Measurements from ENCODE around the gene ARAP2. TPM values are rescaled to one million over a fixed set of nuclear protein-coding genes. Genes with fewer than 3 reads are reported as not detected.

ARAP2 gene
- total RNA-seq, 1 experiment from 2014 or later = 12.5 TPM

GRCh38 chr4:36198068-36198808 is 46.1 kb downstream of the ARAP2 start:
- TF ChIP-seq CTCF (conservative IDR thresholded peaks at IDR 0.05; ENCODE audit: low read depth, low read length) (no peak), EZH2 (IDR thresholded peaks at IDR 0.05; ENCODE audit: low read length, unreplicated experiment) (no peak)
- Histone ChIP-seq H3K9ac (ENCODE audit: low read length) (no peak overlapping the region), H3K4me2 (ENCODE audit: low read length) (no peak overlapping the region), H3K9me3 (ENCODE audit: low read length) (no peaks in the 10 kb centered on the region), H4K20me1 (ENCODE audit: low read length) (no peaks in the 10 kb centered on the region), H2AFZ (ENCODE audit: low read length) (no peak overlapping the region), H3K27me3 (ENCODE audit: low read length) (no peaks in the 10 kb centered on the region), H3K36me3 (ENCODE audit: low read depth, low read length) (no peaks in the 10 kb centered on the region), H3K9me2 (replicated peaks; ENCODE audit: low read length) (no peaks in the 10 kb centered on the region), H3F3A (ENCODE audit: low read length, unreplicated experiment) (no peaks in the 10 kb centered on the region), H3K27ac (ENCODE audit: low read length) (no peak overlapping the region), H3K4me3 (ENCODE audit: low read length) (no peak overlapping the region), H3K79me2 (ENCODE audit: low read length) (no peaks in the 10 kb centered on the region), H3K4me1 (ENCODE audit: insufficient read depth, low read length) (no peaks in the 10 kb centered on the region)
- BruUV-seq (replicated peaks) = no TSS peak
- ATAC-seq = no peak
- DNase-seq = no peak
- intact Hi-C loops (cut with micrococcal nuclease) = no loop called here
- POLR2A ChIA-PET (ENCODE audit: unreplicated experiment) = no interaction called here
- CTCF ChIA-PET = no interaction called here

GRCh38 chr4:36197501-36197900 is 46.8 kb downstream of the ARAP2 start:
- Histone ChIP-seq H2AFZ (ENCODE audit: low read length) (no peak overlapping the region), H3K27me3 (ENCODE audit: low read length) (no peaks in the 10 kb centered on the region), H3K36me3 (ENCODE audit: low read depth, low read length) (no peaks in the 10 kb centered on the region), H3K9me3 (ENCODE audit: low read length) (no peaks in the 10 kb centered on the region), H3K4me3 (ENCODE audit: low read length) (no peak overlapping the region), H3K4me2 (ENCODE audit: low read length) (no peak overlapping the region), H3K9ac (ENCODE audit: low read length) (no peak overlapping the region), H3K4me1 (ENCODE audit: insufficient read depth, low read length) (no peaks in the 10 kb centered on the region), H3K9me2 (replicated peaks; ENCODE audit: low read length) (no peaks in the 10 kb centered on the region), H3F3A (ENCODE audit: low read length, unreplicated experiment) (no peaks in the 10 kb centered on the region), H3K27ac (ENCODE audit: low read length) (no peak overlapping the region), H4K20me1 (ENCODE audit: low read length) (no peaks in the 10 kb centered on the region), H3K79me2 (ENCODE audit: low read length) (no peaks in the 10 kb centered on the region)
- no TSS peak for BruUV-seq (replicated peaks)
- POLR2A ChIA-PET (ENCODE audit: unreplicated experiment) = no interaction called here
- DNase-seq (no peak), ATAC-seq (no peak)
- CTCF ChIA-PET = no interaction called here
- intact Hi-C loops (cut with micrococcal nuclease) = no loop called here
- TF ChIP-seq EZH2phosphoT487 (IDR thresholded peaks at IDR 0.05; ENCODE audit: borderline replicate concordance, low read length) (no peak), EZH2 (IDR thresholded peaks at IDR 0.05; ENCODE audit: low read length, unreplicated experiment) (no peak), CTCF (conservative IDR thresholded peaks at IDR 0.05; ENCODE audit: low read depth, low read length) (no peak)

- Histone ChIP-seq H3K4me2 (ENCODE audit: low read length) (no peak overlapping the region), H3K27ac (ENCODE audit: low read length) (no peak overlapping the region), H3F3A (ENCODE audit: low read length, unreplicated experiment) (no peaks in the 10 kb centered on the region), H2AFZ (ENCODE audit: low read length) (no peak overlapping the region), H3K9me3 (ENCODE audit: low read length) (no peaks in the 10 kb centered on the region), H4K20me1 (ENCODE audit: low read length) (no peaks in the 10 kb centered on the region), H3K79me2 (ENCODE audit: low read length) (no peaks in the 10 kb centered on the region), H3K9me2 (replicated peaks; ENCODE audit: low read length) (no peaks in the 10 kb centered on the region), H3K4me3 (ENCODE audit: low read length) (no peak overlapping the region), H3K4me1 (ENCODE audit: insufficient read depth, low read length) (no peaks in the 10 kb centered on the region), H3K36me3 (ENCODE audit: low read depth, low read length) (no peaks in the 10 kb centered on the region), H3K27me3 (ENCODE audit: low read length) (no peaks in the 10 kb centered on the region), H3K9ac (ENCODE audit: low read length) (no peak overlapping the region)
- intact Hi-C loops (cut with micrococcal nuclease) = no loop called here
- POLR2A ChIA-PET (ENCODE audit: unreplicated experiment) = no interaction called here
- DNase-seq (no peak), ATAC-seq (no peak)
- CTCF ChIA-PET = interaction anchor here (0.7 kb wide), 1 partner anchor 124 kb away, joined by 3 read pairs; no protein-coding TSS in a partner anchor
- BruUV-seq (replicated peaks) = no TSS peak
- TF ChIP-seq EZH2 (IDR thresholded peaks at IDR 0.05; ENCODE audit: low read length, unreplicated experiment) (no peak), EZH2phosphoT487 (IDR thresholded peaks at IDR 0.05; ENCODE audit: borderline replicate concordance, low read length) (no peak), CTCF (conservative IDR thresholded peaks at IDR 0.05; ENCODE audit: low read depth, low read length) (no peak)
These were observed 48.0 kb downstream of the ARAP2 start for GRCh38 chr4:36196145-36196913.

All from PC-3 (cell line).